Stimulated activated CD4-positive, alpha-beta T cell treated with anti-CD3 and anti-CD28 coated beads, Interleukin-4, amount 100 ng/mL, for 24 hours (primary cell): Measurements from ENCODE around the gene KCNAB3.
"Not testable (repeated sequence)": the region's sequence is repeated elsewhere in the genome, so short reads cannot be mapped to it uniquely, and the experiment has no call there.

ENCODE experiments used
- DNase-seq: peaks from one replicate; pipeline ENCODE4 v3.0.0-alpha.2; 2020

Gene KCNAB3

DNA sequence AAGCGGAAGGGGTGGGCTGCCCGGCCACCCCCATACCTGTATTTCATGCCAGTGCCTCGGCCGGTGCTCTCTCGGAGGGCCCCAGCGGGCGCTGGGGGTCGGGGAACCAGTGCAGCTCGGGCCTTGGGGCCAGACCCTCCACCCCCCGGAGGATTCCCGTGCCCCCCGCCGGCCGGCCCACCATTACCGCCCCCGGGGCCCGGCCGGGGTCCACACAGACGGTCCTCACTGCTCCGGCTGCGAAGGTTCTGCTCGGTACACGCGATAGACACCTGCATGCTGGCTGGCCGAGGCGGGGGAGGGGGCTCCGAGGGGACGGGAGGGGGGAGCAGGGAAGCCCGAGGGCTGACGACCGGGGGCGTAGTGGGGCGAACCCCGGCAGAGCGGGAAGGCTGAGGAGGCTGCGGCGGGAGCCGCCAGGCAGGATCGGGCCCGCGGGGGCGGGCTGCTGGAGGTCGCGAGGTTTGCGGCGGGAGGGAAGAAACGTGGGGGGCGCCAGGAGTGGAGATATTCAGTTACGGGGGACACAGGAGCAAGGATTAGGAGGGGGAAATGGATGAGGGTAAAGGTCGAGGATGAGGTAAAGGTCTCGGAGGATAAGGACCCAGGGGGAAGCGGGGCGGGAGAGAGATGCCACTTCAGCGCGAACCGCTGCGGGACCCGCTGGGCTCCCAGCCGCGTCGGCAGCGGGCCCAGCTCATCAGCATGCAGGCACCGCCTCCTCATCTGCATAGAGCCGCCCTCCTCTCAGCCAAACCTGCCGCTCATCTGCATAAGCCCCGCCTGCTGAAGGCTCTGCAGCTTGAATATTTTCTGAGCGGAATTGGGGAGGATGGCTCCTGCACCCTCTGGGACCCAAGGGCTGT, at the start of gene KCNAB3:
Gene KCNAB3, minus strand, starts transcription at position 699 of the 866 bp plus-strand sequence. Its CDS starts 421 bp downstream, at position 278.
- DNase-seq = peak; percentile 56

- DNase-seq = no peak
These were observed 48.1 kb upstream of the KCNAB3 start for GRCh38 chr17:7977805-7978204.

GRCh38 chr17:7977039-7977438, 47.4 kb upstream of the KCNAB3 start:
- no peak for DNase-seq

GRCh38 chr17:7974638-7975131, 45.0 kb upstream of the KCNAB3 start:
- no peak for DNase-seq

DNA sequence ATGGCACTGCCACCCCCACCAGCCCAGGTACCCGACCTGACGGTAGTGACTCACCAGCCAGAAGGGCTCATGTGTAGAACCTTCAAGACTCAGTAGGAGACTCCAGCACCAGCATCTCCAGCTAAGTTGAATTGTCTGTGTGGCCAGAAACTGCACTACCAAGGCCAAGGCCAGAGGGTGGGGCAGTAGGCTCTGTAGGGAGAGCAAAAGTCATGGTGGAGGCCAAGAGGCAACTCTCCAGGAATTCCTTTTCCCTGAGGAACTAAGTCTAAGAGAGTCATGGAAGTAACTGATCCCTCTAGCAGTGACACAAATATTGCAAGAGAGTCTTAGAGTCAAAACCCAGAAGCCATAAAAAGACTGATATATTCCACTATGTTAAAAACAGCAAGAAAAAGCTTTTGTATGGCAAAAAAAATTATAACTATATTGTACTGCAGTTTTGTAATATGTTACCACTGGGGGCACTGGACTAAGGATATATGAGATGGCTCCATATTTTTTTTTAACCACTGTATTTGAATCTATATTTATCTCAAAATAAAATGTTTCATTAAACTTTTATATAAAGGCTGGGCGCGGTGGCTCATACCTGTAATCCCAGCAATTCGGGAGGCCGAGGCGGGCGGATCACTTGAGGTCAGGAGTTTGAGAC, 42.6 kb upstream of the KCNAB3 start:
- no peak for DNase-seq

GRCh38 chr17:7971651-7972050, 42.0 kb upstream of the KCNAB3 start:
- DNase-seq = no peak

DNA sequence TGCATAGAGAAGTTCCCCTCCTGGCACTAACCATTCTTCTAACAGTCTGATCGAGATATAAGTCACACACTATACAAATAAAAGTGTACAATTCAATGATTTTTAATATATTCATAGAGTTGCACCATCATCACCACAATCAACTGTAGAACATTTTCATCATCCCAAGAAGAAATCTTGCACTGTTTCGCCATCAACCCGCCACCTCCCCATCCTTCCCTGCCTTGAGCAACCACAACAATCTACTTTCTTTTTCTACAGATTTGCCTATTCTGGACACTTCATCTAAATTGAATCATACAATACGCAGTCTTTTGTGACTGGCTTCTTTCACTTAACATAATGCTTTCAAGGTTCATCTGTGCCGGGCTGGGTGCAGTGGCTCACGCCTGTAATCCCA, 39.8 kb upstream of the KCNAB3 start:
- no peak for DNase-seq

DNA sequence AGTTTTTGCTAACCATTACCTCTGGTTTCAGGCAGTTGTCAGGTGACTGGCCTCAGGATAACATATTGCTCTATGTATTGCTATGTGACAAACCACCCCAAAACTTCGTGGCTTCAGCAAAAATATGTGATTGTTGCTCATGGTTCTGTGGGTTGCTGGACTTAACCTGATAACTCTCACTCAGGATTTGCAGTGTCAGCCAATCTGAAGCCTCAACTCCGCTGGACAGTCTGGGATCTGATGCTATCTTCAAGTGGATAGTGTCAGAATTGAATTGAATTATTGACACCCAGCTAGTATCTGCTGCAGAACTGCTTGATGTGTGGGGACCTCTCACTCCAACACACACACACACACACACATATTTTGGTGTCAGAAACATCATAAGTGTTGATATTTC, 38.1 kb upstream of the KCNAB3 start:
- no peak for DNase-seq

DNA sequence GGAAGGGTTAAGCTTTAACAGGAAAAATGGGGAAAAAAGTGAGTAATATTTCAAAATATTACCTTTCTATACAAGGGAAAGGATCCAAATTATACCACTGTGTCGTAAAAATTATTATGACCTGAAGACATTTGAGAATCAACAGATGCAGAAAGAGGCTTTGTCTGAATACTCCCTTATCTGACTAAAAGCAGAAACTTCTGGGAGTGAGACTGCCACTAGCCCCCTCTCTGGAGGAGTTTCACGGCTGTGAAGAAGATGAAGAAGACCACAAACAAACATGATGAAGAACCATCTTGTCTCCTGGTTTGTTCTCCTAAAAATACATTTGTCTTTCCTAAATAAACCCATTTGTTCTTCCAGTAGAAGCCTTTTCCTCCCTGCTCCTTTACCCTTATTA, 31.8 kb upstream of the KCNAB3 start:
- DNase-seq = no peak

DNA sequence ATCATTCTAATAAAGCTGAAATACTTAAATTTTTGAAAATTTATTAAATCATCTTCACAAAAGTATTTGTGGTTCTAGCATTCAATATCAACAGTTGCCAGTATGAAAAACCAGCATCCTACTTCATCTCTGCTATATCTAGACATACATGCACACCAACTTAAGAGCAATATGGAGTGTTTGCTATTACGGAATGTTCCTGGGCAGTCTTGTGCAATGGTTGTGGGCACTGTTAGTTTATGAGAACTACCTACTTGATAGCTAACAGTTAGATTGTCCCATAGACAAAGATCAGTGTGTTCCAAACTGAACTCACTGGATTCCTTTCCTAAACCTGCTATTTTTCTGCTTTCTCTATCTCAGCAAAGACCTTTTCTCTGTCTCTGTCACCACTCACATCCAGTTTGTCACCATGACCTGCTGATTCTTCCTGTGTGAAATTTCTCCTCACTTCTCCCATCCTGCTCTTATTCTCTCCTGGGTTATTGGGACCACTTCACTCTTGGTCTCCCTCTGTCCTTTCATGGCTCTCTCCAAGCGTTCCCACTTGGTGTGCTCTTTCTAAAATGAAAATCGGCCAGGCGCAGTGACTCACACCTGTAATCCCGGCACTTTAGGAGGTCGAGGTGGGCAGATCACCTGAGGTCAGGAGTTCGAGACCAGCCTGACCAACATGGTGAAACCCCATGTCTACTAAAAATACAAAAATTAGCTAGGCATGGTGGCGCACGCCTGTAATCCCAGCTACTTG, 30.0 kb upstream of the KCNAB3 start:
- DNase-seq = no peak

- no peak for DNase-seq
These were observed 26.7 kb upstream of the KCNAB3 start for GRCh38 chr17:7956228-7956965.

GRCh38 chr17:7955414-7956227, 26.0 kb upstream of the KCNAB3 start:
- no peak for DNase-seq

DNA sequence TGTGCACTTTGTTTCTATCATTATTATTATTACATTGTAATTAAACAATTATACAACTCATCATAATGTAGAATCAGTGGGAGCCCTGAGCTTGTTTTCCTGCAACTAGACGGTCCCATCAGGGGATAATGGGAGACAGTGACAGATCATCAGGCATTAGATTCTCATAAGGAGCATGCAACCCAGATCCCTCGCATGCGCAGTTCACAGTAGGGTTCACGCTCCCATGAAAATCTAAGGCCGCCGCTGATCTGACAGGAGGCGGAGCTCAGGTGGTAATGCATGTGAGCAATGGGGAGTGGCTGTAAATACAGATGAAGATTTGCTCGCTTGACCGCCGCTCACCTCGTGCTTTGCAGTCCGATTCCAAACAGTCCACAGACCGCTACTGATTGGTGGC, 23.6 kb upstream of the KCNAB3 start:
- DNase-seq = not testable (repeated sequence)

- peak; percentile 54 for DNase-seq
These were observed 21.6 kb upstream of the KCNAB3 start for GRCh38 chr17:7951143-7951792.

GRCh38 chr17:7950578-7950977, 20.9 kb upstream of the KCNAB3 start:
- no peak for DNase-seq

- no peak for DNase-seq
These were observed 18.0 kb upstream of the KCNAB3 start for GRCh38 chr17:7947651-7948050.

DNA sequence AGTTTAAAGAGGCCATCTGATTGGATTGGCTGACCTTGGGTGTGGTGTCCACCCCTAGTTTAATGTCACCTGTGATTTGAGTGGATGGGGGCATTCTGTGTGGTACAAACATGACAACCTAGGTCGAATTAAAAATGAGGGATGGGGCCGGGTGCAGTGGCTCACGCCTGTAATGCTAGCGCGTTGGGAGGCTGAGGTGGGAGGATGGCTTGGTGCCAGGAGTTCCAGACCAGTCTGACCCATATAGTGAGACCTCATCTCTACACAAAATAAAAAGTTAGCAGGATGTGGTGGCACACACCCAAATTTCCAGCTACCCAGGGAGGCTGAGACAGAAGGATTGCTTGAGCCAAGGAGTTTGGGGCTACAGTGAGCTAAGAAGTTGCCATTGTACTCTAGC, 16.8 kb upstream of the KCNAB3 start:
- DNase-seq = no peak

DNA sequence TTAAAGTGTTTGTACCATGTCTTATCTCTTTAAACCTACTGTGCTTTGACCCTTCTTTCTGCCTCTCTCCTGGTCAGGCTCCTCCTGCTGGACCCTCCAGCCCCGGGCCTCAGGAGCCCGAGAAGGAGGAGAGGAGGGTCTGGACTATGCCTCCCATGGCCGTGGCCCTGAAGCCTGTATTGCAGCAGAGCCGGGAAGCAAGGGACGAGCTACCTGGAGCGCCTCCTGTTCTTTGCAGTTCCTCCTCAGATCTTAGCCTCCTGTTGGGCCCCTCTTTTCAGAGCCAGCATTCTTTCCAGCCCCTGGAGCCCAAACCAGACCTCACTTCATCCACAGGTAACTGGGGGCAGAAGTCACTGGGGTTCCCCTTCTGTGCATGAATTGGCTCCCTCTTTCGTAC, 16.0 kb upstream of the KCNAB3 start:
- no peak for DNase-seq

DNA sequence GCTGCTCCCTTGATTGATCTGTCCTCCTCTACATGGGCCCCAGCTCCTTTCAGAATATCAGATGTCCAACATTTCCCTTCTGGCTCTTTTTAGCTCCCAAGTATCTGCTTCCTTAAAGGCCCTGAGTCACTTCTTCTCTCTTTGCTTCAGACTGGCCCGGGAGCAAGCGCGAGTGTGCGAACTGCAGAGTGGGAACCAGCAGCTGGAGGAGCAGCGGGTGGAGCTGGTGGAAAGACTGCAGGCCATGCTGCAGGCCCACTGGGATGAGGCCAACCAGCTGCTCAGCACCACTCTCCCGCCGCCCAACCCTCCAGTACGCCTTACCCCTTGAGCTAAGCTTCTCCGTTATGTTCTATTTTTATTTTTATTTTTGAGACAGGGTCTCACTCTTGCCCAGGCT, 14.7 kb upstream of the KCNAB3 start:
- no peak for DNase-seq

- DNase-seq = no peak
These were observed 13.6 kb upstream of the KCNAB3 start for GRCh38 chr17:7943291-7943690.

- no peak for DNase-seq
These were observed 11.1 kb upstream of the KCNAB3 start for GRCh38 chr17:7940743-7941142.
